ENCODE results near the gene HS3ST6.
A peak's percentile ranks its signal among the peaks of the same experiment; 100 is the strongest.
"Not testable (repeated sequence)": the region's sequence is repeated elsewhere in the genome, so short reads cannot be mapped to it uniquely, and the experiment has no call there.

Gene HS3ST6

DNA sequence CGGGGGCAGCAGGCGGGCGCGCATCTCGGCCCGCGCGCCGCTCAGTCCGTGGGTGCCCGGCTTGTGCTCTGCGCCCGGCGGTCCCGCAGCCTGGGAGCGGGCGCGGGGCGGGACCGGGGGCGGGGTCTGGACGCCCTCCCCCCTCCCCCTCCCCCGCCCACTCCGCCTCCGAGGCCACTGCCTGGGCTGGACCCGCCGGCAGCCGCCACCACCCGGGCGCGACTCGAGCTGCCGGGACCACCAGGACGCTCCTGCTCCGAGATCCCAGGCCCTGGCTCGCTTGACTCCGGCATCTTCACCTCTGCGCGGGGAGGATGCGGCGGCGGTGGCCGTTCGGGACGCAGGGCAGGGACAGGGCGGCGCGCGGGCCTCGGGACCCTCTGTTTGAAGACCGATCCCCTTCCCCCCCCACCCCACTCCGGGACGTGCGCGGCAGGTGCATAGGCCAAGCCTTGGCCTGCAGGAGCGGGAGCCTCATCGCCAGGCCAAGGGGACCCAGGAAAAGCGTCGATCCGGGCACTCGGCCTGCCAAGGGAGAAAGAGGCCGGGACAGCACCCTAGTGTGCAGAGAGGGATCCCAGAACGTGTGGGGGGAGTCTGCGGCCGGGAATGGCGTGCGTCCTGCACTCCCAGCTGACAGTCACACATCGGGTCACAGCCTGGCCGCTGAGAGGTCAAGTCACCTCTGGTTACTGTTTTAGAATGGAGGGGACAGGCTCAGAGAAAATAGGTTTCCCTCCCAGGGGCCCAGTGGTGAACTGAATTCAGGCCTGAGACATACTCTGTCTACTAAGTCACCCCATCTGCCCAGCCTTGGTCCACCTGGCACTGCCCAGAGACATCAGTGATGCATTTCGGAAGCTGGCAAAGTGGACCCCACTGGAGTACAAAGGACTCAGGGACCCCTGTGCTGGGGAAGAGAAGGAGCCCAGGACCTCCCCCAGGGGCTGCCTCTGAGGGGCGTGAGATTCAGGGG, at the start of gene HS3ST6:
TSS of gene HS3ST6 (minus strand) at position 65 of the 976 bp plus-strand sequence. CDS start 92 bp downstream, outside the sequence.
- Mint-ChIP-seq H3K9me3 (peaks cover 2% of the 10 kb centered on the region), H3K27ac (no peak within 1 kb of the TSS), H3K36me3 (ENCODE audit: low read depth) (no peaks in the 10 kb centered on the region), H3K4me3 (peak within 1 kb of the TSS in 2 of 3 experiments; percentile 43 to 56), H3K27me3 (ENCODE audit: low read depth) (peaks cover 88% of the 10 kb centered on the region), H3K4me1 (peaks cover 6% of the 10 kb centered on the region)
- TF ChIP-seq, protein P1, sequence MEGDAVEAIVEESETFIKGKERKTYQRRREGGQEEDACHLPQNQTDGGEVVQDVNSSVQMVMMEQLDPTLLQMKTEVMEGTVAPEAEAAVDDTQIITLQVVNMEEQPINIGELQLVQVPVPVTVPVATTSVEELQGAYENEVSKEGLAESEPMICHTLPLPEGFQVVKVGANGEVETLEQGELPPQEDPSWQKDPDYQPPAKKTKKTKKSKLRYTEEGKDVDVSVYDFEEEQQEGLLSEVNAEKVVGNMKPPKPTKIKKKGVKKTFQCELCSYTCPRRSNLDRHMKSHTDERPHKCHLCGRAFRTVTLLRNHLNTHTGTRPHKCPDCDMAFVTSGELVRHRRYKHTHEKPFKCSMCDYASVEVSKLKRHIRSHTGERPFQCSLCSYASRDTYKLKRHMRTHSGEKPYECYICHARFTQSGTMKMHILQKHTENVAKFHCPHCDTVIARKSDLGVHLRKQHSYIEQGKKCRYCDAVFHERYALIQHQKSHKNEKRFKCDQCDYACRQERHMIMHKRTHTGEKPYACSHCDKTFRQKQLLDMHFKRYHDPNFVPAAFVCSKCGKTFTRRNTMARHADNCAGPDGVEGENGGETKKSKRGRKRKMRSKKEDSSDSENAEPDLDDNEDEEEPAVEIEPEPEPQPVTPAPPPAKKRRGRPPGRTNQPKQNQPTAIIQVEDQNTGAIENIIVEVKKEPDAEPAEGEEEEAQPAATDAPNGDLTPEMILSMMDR (IDR thresholded peaks at IDR 0.05; ENCODE audit: unreplicated experiment in 3 of 3) = no peak

DNA sequence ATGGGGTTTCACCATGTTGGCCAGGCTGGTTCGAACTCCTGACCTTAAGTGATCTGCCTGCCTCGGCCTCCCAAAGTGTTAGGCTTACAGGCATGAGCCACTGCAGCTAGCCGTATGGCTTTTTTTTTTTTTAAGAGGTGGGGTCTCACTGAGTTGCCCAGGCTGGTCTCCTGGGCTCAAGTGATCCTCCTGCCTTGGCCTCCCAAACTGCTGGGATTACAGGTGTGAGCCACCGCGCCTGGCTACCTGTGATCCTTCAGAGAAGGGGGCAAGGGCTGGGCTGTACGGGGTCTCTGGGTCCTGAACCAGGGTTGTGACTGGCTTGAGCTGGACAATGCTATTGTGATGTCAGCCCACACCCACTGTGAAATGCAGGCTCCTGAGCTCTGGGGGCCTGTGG, 48.2 kb upstream of the HS3ST6 start, which contains the start of gene RNF151:
TSS of gene RNF151 (plus strand) at position 397 of the 400 bp plus-strand sequence. CDS start 26 bp downstream, outside the sequence.
- TF ChIP-seq, protein P1 (IDR thresholded peaks at IDR 0.05; ENCODE audit: unreplicated experiment in 3 of 3) = no peak
- peaks cover 23% of the 10 kb centered on the region for H3K36me3 Mint-ChIP-seq (ENCODE audit: low read depth)
- H3K27ac Mint-ChIP-seq = peak within 1 kb of the TSS; percentile 75 to 96 (median 95)
- H3K9me3 Mint-ChIP-seq = no peaks in the 10 kb centered on the region
- H3K27me3 Mint-ChIP-seq (ENCODE audit: low read depth) = peaks cover 1% of the 10 kb centered on the region
- peaks cover 16% of the 10 kb centered on the region for H3K4me1 Mint-ChIP-seq
- H3K4me3 Mint-ChIP-seq = peak within 1 kb of the TSS; percentile 95 to 99 (median 96)

DNA sequence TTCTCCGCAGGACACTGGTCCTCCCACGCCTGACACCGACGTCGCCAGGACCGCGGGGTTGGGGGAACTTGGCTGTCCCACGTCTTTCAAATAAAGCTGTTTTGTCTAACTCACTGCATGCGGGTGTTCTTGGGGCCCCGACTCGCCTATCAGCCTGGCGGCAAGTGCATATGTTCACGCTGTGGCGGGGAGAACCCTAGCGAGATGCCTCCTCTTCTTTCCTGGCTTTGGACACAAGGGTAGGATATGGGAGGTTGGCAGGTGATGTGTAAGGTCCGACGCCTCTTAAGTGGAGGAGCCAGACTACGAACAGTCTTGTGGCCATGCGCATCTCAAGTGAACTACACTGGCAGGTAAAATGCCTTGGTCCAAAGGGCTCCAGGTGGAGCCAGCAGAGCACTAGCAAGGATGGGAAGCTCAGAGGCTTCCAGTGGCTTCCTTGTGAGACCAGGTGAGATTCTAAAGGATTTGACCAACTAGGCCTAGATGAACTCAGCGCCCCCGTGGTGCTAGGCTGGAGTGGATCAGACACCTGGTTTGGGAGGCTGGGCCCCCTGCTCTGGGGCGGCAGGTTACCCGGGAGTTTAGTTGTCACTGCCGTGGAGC, 47.3 kb upstream of the HS3ST6 start:
- peaks cover 6% of the 10 kb centered on the region for H3K27me3 Mint-ChIP-seq (ENCODE audit: low read depth)
- TF ChIP-seq, protein P1 (IDR thresholded peaks at IDR 0.05; ENCODE audit: unreplicated experiment in 3 of 3) = no peak
- H3K9me3 Mint-ChIP-seq = no peaks in the 10 kb centered on the region
- H3K4me1 Mint-ChIP-seq = peaks cover 23% of the 10 kb centered on the region
- peak overlapping the region; percentile 95 to 99 (median 96) for H3K4me3 Mint-ChIP-seq
- peak overlapping the region; percentile 75 to 96 (median 95) for H3K27ac Mint-ChIP-seq
- H3K36me3 Mint-ChIP-seq (ENCODE audit: low read depth) = peaks cover 30% of the 10 kb centered on the region

DNA sequence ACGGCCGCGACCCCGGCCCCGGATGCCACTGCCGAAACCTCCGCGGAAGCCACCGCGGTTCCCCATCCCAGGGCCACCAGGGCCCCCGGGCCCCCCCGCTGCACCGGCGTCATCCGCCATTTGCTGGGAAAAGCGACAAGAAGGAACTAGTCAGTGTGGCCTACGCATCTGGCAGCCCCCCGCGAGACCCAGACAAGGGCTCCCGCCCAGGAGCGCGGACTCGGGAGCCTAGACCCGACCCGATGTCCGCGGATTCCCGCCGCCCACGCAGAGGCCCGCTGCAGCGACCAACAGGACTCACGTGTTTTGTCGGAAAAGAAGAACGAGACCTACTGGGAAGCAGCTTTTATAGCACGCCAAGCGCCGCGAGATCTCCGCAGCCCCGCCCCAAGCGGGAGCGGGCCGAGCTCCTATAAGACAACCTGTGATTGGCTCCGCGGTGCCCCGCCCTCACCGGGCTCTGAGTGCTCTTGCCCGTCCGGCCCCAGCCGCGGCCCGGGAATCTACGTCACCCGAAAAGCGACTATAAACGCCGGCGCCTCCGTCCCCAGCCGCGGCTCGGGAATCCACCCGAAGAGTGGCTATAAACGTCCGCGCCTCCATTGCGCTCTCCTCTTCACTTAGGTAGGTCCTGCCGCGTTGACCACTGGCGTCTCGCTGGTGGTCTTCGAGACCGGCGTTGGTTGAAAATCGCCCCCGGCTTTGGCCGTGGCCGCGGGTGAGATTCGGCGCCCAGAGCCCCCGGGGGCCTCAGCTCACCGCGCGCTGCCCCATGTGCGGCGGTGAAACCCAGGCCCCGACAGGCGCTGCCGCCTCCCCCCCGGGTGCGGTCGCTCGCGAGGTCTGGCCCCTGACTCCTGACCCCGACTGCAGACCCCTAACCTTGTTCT, 46.5 kb upstream of the HS3ST6 start, which contains the start of gene RPS2:
TSS of gene RPS2 (minus strand) at position 321 of the 890 bp plus-strand sequence. CDS start at position 120, 201 bp downstream.
- Mint-ChIP-seq H3K27me3 (ENCODE audit: low read depth) (peaks cover 6% of the 10 kb centered on the region), H3K36me3 (ENCODE audit: low read depth) (peaks cover 30% of the 10 kb centered on the region), H3K27ac (peak within 1 kb of the TSS; percentile 75 to 96 (median 95)), H3K4me3 (peak within 1 kb of the TSS; percentile 96 to 99 (median 96)), H3K9me3 (no peaks in the 10 kb centered on the region), H3K4me1 (peaks cover 27% of the 10 kb centered on the region)
- TF ChIP-seq, protein P1 (IDR thresholded peaks at IDR 0.05; ENCODE audit: unreplicated experiment in 3 of 3) = peak in 1 of 3 experiments; percentile 3

DNA sequence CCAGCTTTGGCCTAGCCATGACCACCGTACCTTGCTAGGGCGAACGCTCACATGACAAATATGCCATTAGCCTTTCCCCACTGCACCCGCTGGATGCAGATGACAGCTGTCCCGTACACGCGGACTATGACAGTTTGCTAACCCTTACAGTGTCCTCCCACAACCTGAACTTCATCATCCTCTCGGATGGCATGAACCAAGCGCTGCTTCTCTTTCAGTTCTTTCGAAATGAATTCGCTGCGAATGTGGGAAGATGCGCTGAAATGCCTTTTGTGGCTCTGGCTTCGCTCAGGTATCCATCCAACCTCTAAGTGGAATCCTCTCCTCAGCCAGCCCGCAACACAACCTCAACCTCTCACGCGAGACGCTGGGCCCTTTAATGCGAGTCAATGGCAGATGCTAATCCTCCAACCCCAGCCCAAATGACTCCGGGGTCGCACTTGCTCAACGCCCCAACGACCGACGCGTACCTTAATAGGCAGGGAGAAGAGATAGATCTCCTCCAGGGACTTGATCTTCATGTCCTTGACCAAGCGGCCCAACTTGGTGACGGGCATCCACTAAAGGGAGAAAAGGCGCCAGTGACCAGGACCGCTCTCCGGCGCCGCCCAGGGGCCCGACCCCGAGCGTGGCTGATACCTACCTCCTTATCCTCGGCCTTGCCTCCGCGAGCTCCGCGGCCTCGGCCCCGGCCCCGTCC, 45.7 kb upstream of the HS3ST6 start:
- Mint-ChIP-seq H3K9me3 (no peaks in the 10 kb centered on the region), H3K4me3 (peak overlapping the region; percentile 96 to 99 (median 96)), H3K36me3 (ENCODE audit: low read depth) (peaks cover 30% of the 10 kb centered on the region), H3K27me3 (ENCODE audit: low read depth) (peaks cover 6% of the 10 kb centered on the region), H3K4me1 (peaks cover 27% of the 10 kb centered on the region), H3K27ac (peak overlapping the region; percentile 75 to 90 (median 90))
- TF ChIP-seq, protein P1 (IDR thresholded peaks at IDR 0.05; ENCODE audit: unreplicated experiment in 3 of 3) = peak in 1 of 3 experiments; percentile 19

DNA sequence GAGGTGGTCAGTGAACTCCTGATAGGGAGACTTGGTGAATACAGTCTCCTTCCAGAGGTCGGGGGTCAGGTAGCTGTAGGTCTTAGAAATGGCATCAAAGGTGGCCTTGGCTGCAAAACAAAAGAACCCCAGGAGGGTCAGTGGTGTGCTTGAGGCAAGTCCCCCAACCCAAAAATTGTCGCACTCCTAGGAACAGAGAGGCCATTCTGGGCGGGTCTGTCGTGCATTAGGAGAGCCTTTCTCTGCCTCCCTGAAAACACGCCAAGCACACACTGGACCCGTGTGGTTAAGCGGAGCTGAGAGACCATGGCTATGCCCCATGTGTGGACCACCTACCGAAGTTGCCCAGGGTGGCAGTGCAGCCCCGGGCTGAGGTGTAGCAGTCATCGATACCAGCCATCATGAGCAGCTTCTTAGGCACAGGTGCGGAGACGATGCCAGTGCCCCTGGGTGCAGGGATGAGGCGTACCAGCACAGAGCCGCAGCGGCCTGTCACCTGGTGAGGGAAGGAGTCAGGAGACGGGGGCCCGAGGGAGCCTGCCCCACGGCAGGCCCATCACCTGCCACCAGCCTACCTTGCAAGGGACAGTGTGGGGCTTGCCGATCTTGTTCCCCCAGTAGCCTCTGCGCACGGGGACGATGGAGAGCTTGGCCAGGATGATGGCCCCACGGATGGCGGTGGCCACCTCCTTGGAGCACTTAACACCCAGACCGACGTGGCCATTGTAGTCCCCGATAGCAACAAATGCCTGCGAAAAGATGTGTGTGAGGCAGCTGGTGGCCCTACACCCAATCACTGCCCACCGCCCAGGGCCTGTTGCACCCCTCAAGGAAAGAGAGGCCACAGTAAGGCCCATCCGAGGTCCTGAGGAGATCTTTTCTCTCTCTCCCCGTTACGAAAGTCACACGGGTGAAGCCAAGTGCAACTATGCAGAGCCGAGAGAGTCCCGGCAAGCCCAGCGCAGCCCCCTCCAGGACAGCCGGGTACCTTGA, 44.2 kb upstream of the HS3ST6 start:
- H3K4me3 Mint-ChIP-seq = peak overlapping the region; percentile 96 to 99 (median 96)
- H3K4me1 Mint-ChIP-seq = peaks cover 27% of the 10 kb centered on the region
- not testable (repeated sequence) for H3K9me3 Mint-ChIP-seq; H3K27me3 Mint-ChIP-seq (ENCODE audit: low read depth)
- H3K27ac Mint-ChIP-seq = peak overlapping the region in 1 of 3 experiments; percentile 75
- peaks cover 30% of the 10 kb centered on the region for H3K36me3 Mint-ChIP-seq (ENCODE audit: low read depth)

All from nephron (organoid).